Measurements from ENCODE around the gene USP54.
"Not testable (repeated sequence)": the region's sequence is repeated elsewhere in the genome, so short reads cannot be mapped to it uniquely, and the experiment has no call there.

USP54 gene

GRCh38 chr10:73590881-73591799 is at the start of gene USP54:
Gene USP54 (minus strand): TSS chr10:73591342. CDS start chr10:73575658, 15,684 bp downstream.
- peak; percentile 85 for DNase-seq (ENCODE audit: low read depth)

GRCh38 chr10:73639286-73639685 is 48.1 kb upstream of the USP54 start:
- no peak for DNase-seq (ENCODE audit: low read depth)

- DNase-seq (ENCODE audit: low read depth): no peak
These were observed 44.6 kb upstream of the USP54 start for GRCh38 chr10:73635781-73636180.

GRCh38 chr10:73634421-73634820 is 43.3 kb upstream of the USP54 start:
- DNase-seq (ENCODE audit: low read depth): no peak

- no peak for DNase-seq (ENCODE audit: low read depth)
These were observed 38.0 kb upstream of the USP54 start for GRCh38 chr10:73629165-73629564.

GRCh38 chr10:73628405-73628804 is 37.3 kb upstream of the USP54 start:
- no peak for DNase-seq (ENCODE audit: low read depth)

- DNase-seq (ENCODE audit: low read depth): no peak
These were observed 36.2 kb upstream of the USP54 start for GRCh38 chr10:73627300-73627699.

- DNase-seq (ENCODE audit: low read depth): peak; percentile 99
These were observed 35.0 kb upstream of the USP54 start for GRCh38 chr10:73625884-73626752.

- DNase-seq (ENCODE audit: low read depth): peak; percentile 59
These were observed 34.1 kb upstream of the USP54 start for GRCh38 chr10:73625004-73625883.

- DNase-seq (ENCODE audit: low read depth): no peak
These were observed 31.9 kb upstream of the USP54 start for GRCh38 chr10:73623056-73623455.

- not testable (repeated sequence) for DNase-seq (ENCODE audit: low read depth)
These were observed 29.8 kb upstream of the USP54 start for GRCh38 chr10:73620974-73621373.

GRCh38 chr10:73617143-73617542 is 26.0 kb upstream of the USP54 start:
- DNase-seq (ENCODE audit: low read depth): not testable (repeated sequence)

- DNase-seq (ENCODE audit: low read depth): no peak
These were observed 23.6 kb upstream of the USP54 start for GRCh38 chr10:73614720-73615119.

- no peak for DNase-seq (ENCODE audit: low read depth)
These were observed 18.0 kb upstream of the USP54 start for GRCh38 chr10:73609116-73609515.

- peak; percentile 35 for DNase-seq (ENCODE audit: low read depth)
These were observed 10.4 kb upstream of the USP54 start for GRCh38 chr10:73601486-73601921.

- peak; percentile 65 for DNase-seq (ENCODE audit: low read depth)
These were observed 6.2 kb upstream of the USP54 start for GRCh38 chr10:73597346-73597745.

GRCh38 chr10:73593812-73594211 is 2.7 kb upstream of the USP54 start:
- DNase-seq (ENCODE audit: low read depth): no peak

- no peak for DNase-seq (ENCODE audit: low read depth)
These were observed 2.0 kb upstream of the USP54 start for GRCh38 chr10:73593110-73593509.

- DNase-seq (ENCODE audit: low read depth): peak; percentile 36
These were observed 975 bp upstream of the USP54 start for GRCh38 chr10:73591935-73592699.

GRCh38 chr10:73589563-73590126 is 1.5 kb downstream of the USP54 start:
- peak; percentile 62 for DNase-seq (ENCODE audit: low read depth)

- DNase-seq (ENCODE audit: low read depth): no peak
These were observed 2.5 kb downstream of the USP54 start for GRCh38 chr10:73588656-73589055.
